HG03521 (cell line): Measurements from ENCODE around the gene ZNF92.
"Not testable (repeated sequence)": the region's sequence is repeated elsewhere in the genome, so short reads cannot be mapped to it uniquely, and the experiment has no call there.

Experiments used
- ATAC-seq: cut with Tn5 transposase; IDR thresholded peaks from one replicate; pipeline ENCODE4 v1.9.1; 2021; ENCODE audit warnings: mild to moderate bottlenecking, moderate library complexity; ENCODE audit not compliant: unreplicated experiment

ZNF92 gene

GRCh38 chr7:65422670-65423069, 49.0 kb downstream of the ZNF92 start:
- no peak for ATAC-seq

GRCh38 chr7:65423286-65423685, 49.6 kb downstream of the ZNF92 start:
- not testable (repeated sequence) for ATAC-seq

- ATAC-seq, result no peak
Observed at GRCh38 chr7:65429642-65430343, 56.1 kb downstream of the ZNF92 start.

GRCh38 chr7:65430344-65431186, 56.9 kb downstream of the ZNF92 start:
- ATAC-seq, result no peak

GRCh38 chr7:65434307-65434706, 60.7 kb downstream of the ZNF92 start:
- no peak for ATAC-seq

- no peak for ATAC-seq
Observed at GRCh38 chr7:65436163-65436562, 62.5 kb downstream of the ZNF92 start.

GRCh38 chr7:65438598-65438997, 64.9 kb downstream of the ZNF92 start:
- ATAC-seq, result no peak

GRCh38 chr7:65441010-65441409, 67.4 kb downstream of the ZNF92 start:
- no peak for ATAC-seq

GRCh38 chr7:65444205-65444842, 70.7 kb downstream of the ZNF92 start:
- no peak for ATAC-seq

- no peak for ATAC-seq
Observed at GRCh38 chr7:65444899-65445823, 71.5 kb downstream of the ZNF92 start.

GRCh38 chr7:65447041-65447440, 73.4 kb downstream of the ZNF92 start:
- ATAC-seq, result not testable (repeated sequence)

GRCh38 chr7:65448816-65449504, 75.3 kb downstream of the ZNF92 start:
- ATAC-seq, result no peak

- no peak for ATAC-seq
Observed at GRCh38 chr7:65449505-65449852, 75.8 kb downstream of the ZNF92 start.
